ENCODE measurements around the gene SYNGAP1. TPM values are rescaled to one million over a fixed set of nuclear protein-coding genes. Genes with fewer than 3 reads are reported as not detected.

Gene SYNGAP1
- total RNA-seq, 1 experiment from 2014 or later = 1.9 TPM

DNA sequence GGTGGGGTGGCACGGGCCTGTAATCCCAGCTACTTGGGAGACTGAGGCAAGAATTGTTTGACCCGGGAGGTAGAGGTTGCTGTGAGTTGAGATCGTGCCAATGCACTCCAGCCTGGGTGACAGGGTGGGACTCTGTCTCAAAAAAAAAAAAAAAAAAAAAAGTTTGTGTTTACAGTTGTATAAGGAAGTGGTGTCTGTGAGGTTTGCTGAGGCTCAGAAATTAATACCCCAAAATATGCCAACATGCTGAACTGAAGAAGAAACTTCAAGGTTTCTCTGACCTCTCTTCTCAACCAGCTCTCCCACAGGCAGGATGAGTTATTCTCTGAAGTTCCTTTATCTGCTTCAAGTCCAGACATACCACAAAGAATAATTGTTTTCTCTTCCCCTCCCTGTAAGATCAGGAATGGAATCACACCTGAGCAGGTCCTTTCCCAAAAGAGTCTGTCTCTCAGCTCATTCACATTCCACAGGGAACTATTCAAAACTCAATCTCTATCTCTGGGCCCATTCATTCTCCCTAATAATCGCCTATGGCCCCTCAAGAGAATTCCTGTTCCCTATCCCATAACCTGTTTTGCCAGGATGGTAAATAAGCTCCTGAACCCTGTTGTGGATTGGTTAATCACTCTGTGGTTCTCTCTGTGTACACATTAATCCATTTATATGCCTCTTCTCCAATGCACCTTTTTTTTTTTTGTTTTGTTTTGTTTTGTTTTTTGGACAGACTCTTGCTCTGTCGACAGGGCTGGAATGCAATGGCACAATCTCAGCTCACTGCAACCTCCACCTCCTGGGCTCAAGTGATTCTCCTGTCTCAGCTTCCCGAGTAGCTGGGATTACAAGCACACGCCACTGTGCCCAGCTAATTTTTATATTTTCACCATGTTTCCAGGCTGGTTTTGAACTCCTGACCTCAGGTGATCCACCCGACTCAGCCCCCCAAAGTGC lies 45.6 kb upstream of the SYNGAP1 start:
- Histone ChIP-seq H4K20me1 (ENCODE audit: low read length) (no peaks in the 10 kb centered on the region), H2AFZ (ENCODE audit: low read length) (no peak overlapping the region), H3K36me3 (ENCODE audit: low read depth, low read length) (no peaks in the 10 kb centered on the region), H3K4me2 (ENCODE audit: low read length) (no peak overlapping the region), H3K9me3 (ENCODE audit: low read length) (no peaks in the 10 kb centered on the region), H3K27ac (ENCODE audit: low read length) (no peak overlapping the region), H3K9me2 (replicated peaks; ENCODE audit: low read length) (no peaks in the 10 kb centered on the region), H3F3A (ENCODE audit: low read length, unreplicated experiment) (no peaks in the 10 kb centered on the region), H3K4me1 (ENCODE audit: insufficient read depth, low read length) (peaks cover 8% of the 10 kb centered on the region; the same call in 1 of the 2 replicates), H3K4me3 (ENCODE audit: low read length) (no peak overlapping the region), H3K79me2 (ENCODE audit: low read length) (no peaks in the 10 kb centered on the region), H3K27me3 (ENCODE audit: low read length) (no peaks in the 10 kb centered on the region), H3K9ac (ENCODE audit: low read length) (no peak overlapping the region)
- intact Hi-C loops (cut with micrococcal nuclease) = no loop called here
- BruUV-seq (replicated peaks) = no TSS peak
- DNase-seq = peak; percentile 42
- no peak for ATAC-seq
- ChIA-PET CTCF (interaction anchor here (0.8 to 1.1 kb wide), 2 partner anchors 10 to 30 kb away, joined by 4 to 5 read pairs; no protein-coding TSS in a partner anchor), POLR2A (ENCODE audit: unreplicated experiment) (interaction anchor here (0.6 kb wide), 1 partner anchor 51 kb away, joined by 4 read pairs; no protein-coding TSS in a partner anchor)
- TF ChIP-seq EZH2 (IDR thresholded peaks at IDR 0.05; ENCODE audit: low read length, unreplicated experiment) (no peak), CTCF (conservative IDR thresholded peaks at IDR 0.05; ENCODE audit: low read depth, low read length) (no peak), EZH2phosphoT487 (IDR thresholded peaks at IDR 0.05; ENCODE audit: borderline replicate concordance, low read length) (no peak)

DNA sequence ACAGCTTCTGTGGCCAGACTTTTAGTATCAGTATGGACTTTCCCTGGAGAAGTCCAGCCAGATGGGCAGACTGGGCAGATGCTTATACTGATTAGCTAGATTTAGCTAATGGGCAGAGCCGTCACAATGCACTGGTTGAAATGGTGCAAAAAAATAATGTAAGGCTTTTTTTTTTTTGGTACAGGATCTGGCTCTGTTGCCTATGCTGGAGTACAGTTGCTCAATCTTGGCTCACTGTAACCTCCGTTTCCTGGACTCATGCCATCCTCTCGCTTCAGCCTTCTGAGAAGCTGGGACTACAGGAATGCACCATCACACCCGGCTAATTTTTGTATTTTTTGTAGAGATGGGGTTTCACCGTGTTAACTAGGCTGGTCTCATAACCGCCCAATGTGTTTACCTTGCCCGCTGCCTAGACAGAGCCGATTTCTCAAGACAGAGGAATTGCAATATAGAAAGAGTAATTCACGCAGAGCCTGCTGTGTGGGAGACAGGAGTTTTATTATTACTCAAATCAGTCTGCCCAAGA lies 44.7 kb upstream of the SYNGAP1 start:
- BruUV-seq (replicated peaks) = no TSS peak
- Histone ChIP-seq H3K4me1 (ENCODE audit: insufficient read depth, low read length) (peaks cover 8% of the 10 kb centered on the region; the same call in 1 of the 2 replicates), H3K4me3 (ENCODE audit: low read length) (no peak overlapping the region), H3K36me3 (ENCODE audit: low read depth, low read length) (no peaks in the 10 kb centered on the region), H3K9me2 (replicated peaks; ENCODE audit: low read length) (no peaks in the 10 kb centered on the region), H3K27ac (ENCODE audit: low read length) (no peak overlapping the region), H3K4me2 (ENCODE audit: low read length) (peak overlapping the region; percentile 57; the same call in 1 of the 2 replicates), H3F3A (ENCODE audit: low read length, unreplicated experiment) (no peaks in the 10 kb centered on the region), H3K27me3 (ENCODE audit: low read length) (no peaks in the 10 kb centered on the region), H3K9me3 (ENCODE audit: low read length) (no peaks in the 10 kb centered on the region), H4K20me1 (ENCODE audit: low read length) (no peaks in the 10 kb centered on the region), H3K79me2 (ENCODE audit: low read length) (no peaks in the 10 kb centered on the region), H3K9ac (ENCODE audit: low read length) (no peak overlapping the region), H2AFZ (ENCODE audit: low read length) (peak overlapping the region; percentile 41)
- CTCF ChIA-PET = interaction anchor here (0.6 to 1.1 kb wide), 3 partner anchors 9 to 39 kb away, joined by 3 to 5 read pairs (median 4); no protein-coding TSS in a partner anchor
- DNase-seq = peak; percentile 70
- TF ChIP-seq EZH2 (IDR thresholded peaks at IDR 0.05; ENCODE audit: low read length, unreplicated experiment) = no peak
- no peak for TF ChIP-seq CTCF (conservative IDR thresholded peaks at IDR 0.05; ENCODE audit: low read depth, low read length)
- TF ChIP-seq EZH2phosphoT487 (IDR thresholded peaks at IDR 0.05; ENCODE audit: borderline replicate concordance, low read length) = no peak
- intact Hi-C loops (cut with micrococcal nuclease) = no loop called here
- POLR2A ChIA-PET (ENCODE audit: unreplicated experiment) = interaction anchor here (0.6 kb wide), 1 partner anchor 52 kb away, joined by 4 read pairs; no protein-coding TSS in a partner anchor
- peak; percentile 56 for ATAC-seq
